GM12872 (cell line): Measurements from ENCODE around the gene DUSP22.

Source experiments
- CTCF ChIP-seq: IDR thresholded peaks from 3 replicates; pipeline ENCODE4 v1.5.1; 2011; ENCODE audit warnings: low read depth, mild to moderate bottlenecking, low read length, moderate library complexity; ENCODE audit not compliant: insufficient read depth

Gene DUSP22

GRCh38 chr6:343226-343935, 51.1 kb downstream of the DUSP22 start:
- no peak for TF ChIP-seq CTCF

- TF ChIP-seq CTCF: no peak
These were observed 51.9 kb downstream of the DUSP22 start for GRCh38 chr6:343960-344815.

GRCh38 chr6:344816-345340, 52.6 kb downstream of the DUSP22 start:
- no peak for TF ChIP-seq CTCF

- TF ChIP-seq CTCF: no peak
These were observed 53.6 kb downstream of the DUSP22 start for GRCh38 chr6:345747-346385.

GRCh38 chr6:346386-347030, 54.2 kb downstream of the DUSP22 start:
- no peak for TF ChIP-seq CTCF

GRCh38 chr6:347232-347631, 54.9 kb downstream of the DUSP22 start:
- TF ChIP-seq CTCF: 0 out of 3 replicates have a peak, but pooled peaks have one; percentile 14
